ENCODE measurements around the gene TMPRSS9.
"Not testable (repeated sequence)": the region's sequence is repeated elsewhere in the genome, so short reads cannot be mapped to it uniquely, and the experiment has no call there.

The TMPRSS9 gene

DNA sequence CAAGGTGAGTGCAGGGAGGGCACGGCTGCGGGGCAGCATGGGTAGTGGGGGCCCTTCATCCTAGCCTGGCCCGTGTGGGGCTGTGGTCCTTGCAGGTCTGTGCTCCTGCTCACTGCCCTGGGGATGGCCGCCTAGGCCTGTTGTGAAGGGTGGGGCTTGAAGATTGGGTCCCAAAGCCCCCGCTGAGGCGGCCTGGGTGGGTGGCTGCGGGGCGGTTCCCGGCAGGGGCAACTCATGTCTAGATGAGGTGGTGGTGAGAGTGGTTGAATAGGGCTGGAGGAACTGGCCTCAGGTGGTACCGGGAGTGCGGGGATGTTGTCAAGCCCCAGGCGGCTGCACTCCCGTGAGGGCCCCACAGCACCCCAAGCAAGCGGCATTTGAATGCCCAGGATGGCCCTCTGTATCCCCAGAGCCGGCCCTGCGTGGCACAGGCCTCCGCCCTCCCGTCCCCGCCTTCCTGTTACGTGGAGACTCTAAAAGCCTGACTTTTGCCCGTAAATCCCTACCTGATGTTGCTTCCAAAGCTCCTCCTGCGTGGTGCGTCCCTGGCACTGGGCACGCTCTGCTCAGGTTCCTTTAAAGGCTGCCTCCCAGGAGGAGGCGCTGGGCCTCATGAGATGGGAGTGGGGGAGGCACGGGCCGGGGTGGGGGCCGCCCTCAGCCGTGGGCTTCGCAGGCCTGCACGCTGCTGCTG is 16.6 kb upstream of the TMPRSS9 start:
- DNase-seq, result no peak

GRCh38 chr19:2344381-2344870 is 15.6 kb upstream of the TMPRSS9 start:
- DNase-seq, result no peak

- no peak for DNase-seq
These were observed 15.0 kb upstream of the TMPRSS9 start for GRCh38 chr19:2345076-2345475.

GRCh38 chr19:2345794-2346663 is 14.0 kb upstream of the TMPRSS9 start:
- no peak for DNase-seq

- DNase-seq, result not testable (repeated sequence)
These were observed 10.2 kb upstream of the TMPRSS9 start for GRCh38 chr19:2349818-2350217.

- DNase-seq, result no peak
These were observed 9.4 kb upstream of the TMPRSS9 start for GRCh38 chr19:2350656-2351055.

DNA sequence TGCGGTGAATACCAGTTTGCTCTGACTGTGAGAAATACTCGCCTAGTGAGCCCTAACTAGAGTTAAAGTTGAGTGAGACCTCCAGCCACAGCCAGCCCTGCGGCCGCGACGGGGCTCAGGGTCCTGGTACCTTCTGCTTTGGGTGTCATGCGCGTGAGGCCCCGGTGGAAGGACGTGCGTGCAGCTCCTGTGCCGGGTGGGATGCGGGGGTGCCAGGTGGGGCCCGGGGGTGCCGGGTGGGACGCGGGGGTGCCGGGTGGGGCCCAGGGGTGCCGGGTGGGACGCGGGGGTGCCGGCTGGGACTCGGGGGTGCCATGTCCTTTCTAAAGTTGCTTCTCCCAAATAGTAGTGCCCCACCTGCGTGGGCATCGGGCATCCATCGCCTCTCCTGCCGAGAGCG is 8.5 kb upstream of the TMPRSS9 start:
- DNase-seq, result no peak

- DNase-seq, result no peak
These were observed 7.9 kb upstream of the TMPRSS9 start for GRCh38 chr19:2352121-2352520.

DNA sequence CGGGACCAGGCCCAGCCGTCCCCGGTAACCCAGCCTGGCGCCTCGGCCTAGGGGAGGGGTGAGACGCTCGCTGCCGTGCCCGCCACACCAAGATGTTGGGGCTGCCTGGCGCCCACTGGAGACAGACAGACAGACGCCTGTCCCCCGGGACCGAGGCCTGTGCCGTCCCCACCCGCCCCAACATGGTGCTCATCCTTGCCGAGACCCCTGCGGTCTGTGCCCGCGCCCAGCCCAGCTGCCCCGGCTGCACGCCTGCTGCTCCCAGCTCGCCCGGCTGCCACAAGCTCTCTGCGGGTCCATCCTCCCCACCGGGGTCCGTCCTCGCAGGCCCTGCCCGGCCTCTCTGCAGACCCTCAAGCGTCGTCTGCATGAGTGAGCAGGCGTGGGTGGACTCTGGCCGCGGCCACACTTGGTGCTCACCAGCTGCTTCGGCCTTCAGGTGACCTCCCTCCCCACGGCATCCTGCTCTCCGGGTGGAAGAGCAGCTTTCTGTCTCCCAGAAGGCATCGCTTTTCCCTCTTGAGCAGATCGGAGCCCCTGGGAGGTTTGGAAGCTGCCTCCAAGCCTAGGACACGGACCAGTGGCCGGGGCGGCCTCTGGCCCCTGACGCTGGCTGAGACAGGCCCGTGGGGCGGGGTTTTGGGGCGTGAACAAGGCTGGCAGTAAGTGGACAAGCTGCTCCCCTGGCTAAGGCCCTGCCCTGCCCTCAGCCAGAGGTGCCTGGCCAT is 6.7 kb upstream of the TMPRSS9 start:
- DNase-seq, result no peak

- no peak for DNase-seq
These were observed 6.0 kb upstream of the TMPRSS9 start for GRCh38 chr19:2353887-2354592.

DNA sequence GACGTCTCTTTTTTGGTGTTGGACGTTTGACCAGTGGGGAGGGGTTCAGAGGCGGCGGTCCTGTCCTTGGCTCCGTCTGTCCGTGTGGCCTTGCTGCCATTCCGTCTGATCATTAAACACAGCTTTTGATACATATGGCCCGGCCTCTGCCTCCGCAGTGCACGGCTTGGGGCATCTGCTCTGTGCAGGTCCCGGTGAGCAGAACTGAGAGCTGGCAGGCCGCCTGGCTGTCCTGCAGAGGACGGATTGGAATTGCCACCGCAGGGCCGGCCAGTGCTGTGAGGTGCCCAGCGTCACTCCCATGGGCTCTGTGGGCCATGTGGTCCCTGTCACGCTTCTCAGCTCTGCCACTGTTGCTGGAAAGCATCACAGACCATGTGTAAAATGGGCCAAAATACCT is 5.4 kb upstream of the TMPRSS9 start:
- no peak for DNase-seq

DNA sequence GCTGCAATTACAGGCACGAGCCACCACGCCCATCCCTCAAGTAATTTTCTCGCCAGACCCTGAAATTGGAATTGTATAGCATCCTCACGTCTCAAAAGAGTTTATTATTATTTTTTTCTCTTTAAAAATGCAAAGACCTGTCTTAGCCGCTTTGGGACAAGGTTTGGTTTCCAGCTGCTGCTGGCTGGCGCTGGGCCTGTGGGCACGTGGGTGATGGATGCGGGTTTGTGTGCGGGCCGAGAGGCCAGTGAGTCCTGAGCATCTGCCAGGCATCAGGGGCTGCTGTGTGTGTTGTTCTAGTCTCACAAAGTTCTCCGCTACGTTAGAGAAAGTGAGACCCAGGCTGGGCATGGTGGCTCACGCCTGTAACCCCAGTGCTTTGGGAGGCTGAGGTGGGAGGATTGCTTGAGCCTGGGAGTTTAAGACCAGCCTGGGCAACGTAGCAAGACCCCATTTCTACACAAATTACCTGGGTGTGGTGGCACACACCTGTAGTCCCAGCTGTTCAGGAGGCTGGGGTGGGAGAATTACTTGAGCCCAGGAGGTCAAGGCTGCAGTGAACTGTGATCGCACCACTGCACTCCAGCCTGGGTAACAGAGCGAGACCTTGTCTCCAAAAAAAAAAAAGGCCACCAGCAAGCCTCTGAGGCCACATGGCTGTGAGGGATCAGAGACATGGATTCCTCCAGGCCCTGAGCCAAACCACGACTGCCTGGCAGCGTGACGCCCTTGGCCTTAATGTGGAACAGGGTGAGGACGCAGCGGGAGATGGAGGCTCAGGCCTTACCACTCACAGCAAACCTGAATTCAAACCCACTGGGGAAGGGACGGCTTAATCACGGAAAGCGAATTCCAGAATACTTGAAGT is 4.7 kb upstream of the TMPRSS9 start:
- DNase-seq, result no peak

DNA sequence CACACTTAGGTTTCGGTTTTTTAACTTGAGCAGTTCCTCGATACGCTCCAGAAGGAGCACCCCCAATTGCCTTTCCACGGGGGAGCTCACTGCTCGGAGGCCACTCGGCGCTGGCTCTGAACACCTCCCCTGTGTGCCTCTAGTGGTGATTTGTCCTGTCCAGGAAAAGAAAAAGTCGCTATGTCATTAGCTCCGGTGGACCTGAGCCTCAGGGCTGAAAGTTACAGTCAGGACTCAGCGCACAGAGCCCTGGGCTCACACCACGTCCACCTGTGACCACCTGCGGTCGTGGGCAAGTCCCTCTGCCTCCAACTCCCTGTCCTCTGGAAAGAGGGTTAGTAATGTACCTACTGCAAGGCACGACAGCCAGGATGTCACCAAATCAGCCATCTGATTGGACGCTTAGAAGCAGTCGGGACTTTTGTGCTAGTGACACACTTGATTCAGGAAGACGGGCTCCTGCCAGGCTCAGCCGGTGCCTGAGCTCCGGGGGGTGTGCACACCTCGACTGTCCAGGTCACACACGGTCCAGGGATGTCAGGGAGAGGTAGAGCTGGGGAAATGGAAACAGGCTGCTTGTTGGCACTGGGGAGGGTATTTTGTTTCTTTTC is 3.9 kb upstream of the TMPRSS9 start:
- no peak for DNase-seq

DNA sequence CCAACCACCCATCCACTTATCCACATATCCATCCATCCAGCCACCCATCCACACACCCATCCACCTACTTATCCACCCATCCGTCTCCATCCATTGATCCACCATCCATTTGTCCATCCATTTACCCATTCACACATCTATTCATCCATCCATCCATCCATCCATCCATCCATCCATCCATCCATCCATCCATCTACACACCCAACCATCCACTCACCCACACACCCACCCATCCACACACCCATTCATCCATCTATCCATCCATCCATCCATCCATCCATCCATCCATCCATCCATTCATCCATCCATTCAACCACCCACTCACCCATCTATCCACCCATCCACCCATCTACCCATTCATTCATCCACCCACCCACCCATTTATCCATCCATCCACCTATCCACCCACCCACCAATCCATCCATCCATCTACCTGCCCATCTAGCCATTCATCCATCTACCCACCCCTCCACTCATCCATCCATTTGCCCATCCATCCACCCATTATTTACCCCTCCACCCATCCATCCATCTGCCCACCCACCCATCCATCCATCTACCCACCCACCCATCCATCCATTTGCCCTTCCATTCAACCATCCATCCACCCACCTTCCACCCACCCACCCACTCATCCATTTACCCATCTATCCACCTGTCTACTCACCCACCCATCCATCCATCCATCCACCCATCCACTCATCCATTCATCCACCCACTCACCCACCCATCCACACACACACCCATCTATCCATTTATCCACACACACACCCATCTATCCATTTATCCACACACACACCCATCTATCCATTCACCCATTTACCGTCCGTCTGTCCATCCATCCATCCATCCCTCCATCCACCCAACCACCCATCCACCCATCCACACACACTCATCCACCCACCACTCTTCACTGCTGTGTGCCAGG is 2.5 kb upstream of the TMPRSS9 start:
- DNase-seq, result no peak

DNA sequence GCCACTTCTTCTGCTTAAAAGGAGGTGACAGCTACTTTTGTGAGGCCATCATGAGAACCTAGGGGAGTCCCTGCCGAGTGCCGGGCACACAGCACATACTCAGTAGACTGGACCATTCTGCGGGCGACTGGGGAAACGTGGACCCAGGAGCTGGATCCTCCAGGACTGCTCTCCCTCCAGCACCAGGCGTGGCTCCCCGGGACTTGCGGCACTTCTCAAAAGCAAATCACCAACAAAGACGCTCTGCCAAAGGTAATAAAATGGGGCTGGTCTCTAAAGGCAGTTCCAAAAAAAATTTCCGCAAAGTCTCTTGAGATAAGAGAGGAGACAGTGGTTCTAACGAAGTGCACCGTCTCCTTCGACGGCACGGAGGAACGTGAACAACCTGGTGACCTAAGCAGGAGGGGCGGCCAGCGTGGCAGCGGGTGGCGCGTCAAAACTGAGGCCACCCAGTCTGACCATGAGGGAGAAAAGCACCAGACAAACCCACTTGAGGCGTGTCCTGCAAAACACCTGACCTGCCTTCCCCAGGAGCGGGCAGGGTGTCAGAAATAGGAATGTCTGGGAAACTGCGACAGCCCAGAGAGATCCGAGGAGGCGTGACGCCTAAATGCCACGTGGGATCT is 1.4 kb upstream of the TMPRSS9 start:
- DNase-seq, result no peak

GRCh38 chr19:2360833-2361232 is 768 bp downstream of the TMPRSS9 start:
- no peak for DNase-seq

- DNase-seq, result no peak
These were observed 1.4 kb downstream of the TMPRSS9 start for GRCh38 chr19:2361246-2362045.

- no peak for DNase-seq
These were observed 2.2 kb downstream of the TMPRSS9 start for GRCh38 chr19:2362046-2362969.

All from kidney glomerular epithelial cell (primary cell).